ENCODE data around the gene KCNG1.

The KCNG1 gene

GRCh38 chr20:50995506-50995905 is 27.4 kb downstream of the KCNG1 start:
- Histone ChIP-seq H4K20me1 (ENCODE audit: insufficient read depth, low read length, poor library complexity, severe bottlenecking) (no peaks in the 10 kb centered on the region), H3K9ac (ENCODE audit: low read depth, low read length, poor library complexity, severe bottlenecking) (no peak overlapping the region), H3K4me1 (ENCODE audit: insufficient read depth, low read length, poor library complexity, severe bottlenecking) (no peaks in the 10 kb centered on the region), H3F3A (ENCODE audit: low read depth) (no peaks in the 10 kb centered on the region), H3K27me3 (ENCODE audit: insufficient read depth, low read length, poor library complexity, severe bottlenecking) (peaks cover 18% of the 10 kb centered on the region), H3K36me3 (ENCODE audit: insufficient read depth, low read length) (no peaks in the 10 kb centered on the region), H3K9me2 (replicated peaks; ENCODE audit: low read depth, low read length) (no peaks in the 10 kb centered on the region), H3K79me2 (ENCODE audit: insufficient read depth, low read length) (no peaks in the 10 kb centered on the region), H3K4me2 (ENCODE audit: low read depth, low read length, poor library complexity, severe bottlenecking) (no peak overlapping the region), H3K4me3 (ENCODE audit: low read length, poor library complexity, severe bottlenecking) (no peak overlapping the region), H2AFZ (ENCODE audit: low read length) (no peak overlapping the region), H3K9me3 (ENCODE audit: insufficient read depth, low read depth, low read length) (no peaks in the 10 kb centered on the region)
- TF ChIP-seq CTCF (conservative IDR thresholded peaks at IDR 0.05; ENCODE audit: low read length) (no peak), EZH2phosphoT487 (IDR thresholded peaks at IDR 0.05; ENCODE audit: borderline replicate concordance) (no peak)

DNA sequence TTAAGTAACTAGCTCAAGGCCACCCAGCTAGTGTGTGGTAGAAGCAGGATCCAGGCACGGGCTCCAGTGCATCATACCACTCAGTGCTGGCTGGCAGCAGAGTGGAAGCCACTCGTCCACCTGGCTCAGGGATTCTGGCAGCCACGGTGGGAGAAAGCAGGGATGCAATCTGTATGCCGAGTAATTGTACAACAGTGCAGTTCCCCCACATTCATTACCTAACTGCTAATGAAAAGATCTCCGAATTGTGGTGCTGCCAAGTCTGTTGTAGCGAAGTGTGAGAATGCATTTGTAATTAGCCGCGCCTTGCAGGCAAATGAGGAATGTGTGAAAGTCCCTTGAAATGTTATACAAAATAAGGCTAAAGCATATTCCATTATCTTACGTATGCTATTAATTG is 29.0 kb downstream of the KCNG1 start:
- no peaks in the 10 kb centered on the region for H3K79me2 ChIP-seq (ENCODE audit: insufficient read depth, low read length)
- no peaks in the 10 kb centered on the region for H3K4me1 ChIP-seq (ENCODE audit: insufficient read depth, low read length, poor library complexity, severe bottlenecking)
- peaks cover 10% of the 10 kb centered on the region for H3K27me3 ChIP-seq (ENCODE audit: insufficient read depth, low read length, poor library complexity, severe bottlenecking)
- TF ChIP-seq CTCF (conservative IDR thresholded peaks at IDR 0.05; ENCODE audit: low read length), result no peak
- TF ChIP-seq EZH2phosphoT487 (IDR thresholded peaks at IDR 0.05; ENCODE audit: borderline replicate concordance), result no peak
- no peaks in the 10 kb centered on the region for H3F3A ChIP-seq (ENCODE audit: low read depth)
- no peak overlapping the region for H2AFZ ChIP-seq (ENCODE audit: low read length)
- H3K9ac ChIP-seq (ENCODE audit: low read depth, low read length, poor library complexity, severe bottlenecking), result no peak overlapping the region
- no peaks in the 10 kb centered on the region for H3K36me3 ChIP-seq (ENCODE audit: insufficient read depth, low read length)
- H3K9me3 ChIP-seq (ENCODE audit: insufficient read depth, low read depth, low read length), result no peaks in the 10 kb centered on the region
- no peak overlapping the region for H3K4me3 ChIP-seq (ENCODE audit: low read length, poor library complexity, severe bottlenecking)
- H3K9me2 ChIP-seq (replicated peaks; ENCODE audit: low read depth, low read length), result no peaks in the 10 kb centered on the region
- H3K4me2 ChIP-seq (ENCODE audit: low read depth, low read length, poor library complexity, severe bottlenecking), result no peak overlapping the region
- H4K20me1 ChIP-seq (ENCODE audit: insufficient read depth, low read length, poor library complexity, severe bottlenecking), result no peaks in the 10 kb centered on the region

- Histone ChIP-seq H4K20me1 (ENCODE audit: insufficient read depth, low read length, poor library complexity, severe bottlenecking) (no peaks in the 10 kb centered on the region), H3K79me2 (ENCODE audit: insufficient read depth, low read length) (no peaks in the 10 kb centered on the region), H3K9ac (ENCODE audit: low read depth, low read length, poor library complexity, severe bottlenecking) (no peak overlapping the region), H3K36me3 (ENCODE audit: insufficient read depth, low read length) (no peaks in the 10 kb centered on the region), H3K4me2 (ENCODE audit: low read depth, low read length, poor library complexity, severe bottlenecking) (no peak overlapping the region), H3K4me1 (ENCODE audit: insufficient read depth, low read length, poor library complexity, severe bottlenecking) (no peaks in the 10 kb centered on the region), H3F3A (ENCODE audit: low read depth) (no peaks in the 10 kb centered on the region), H3K9me2 (replicated peaks; ENCODE audit: low read depth, low read length) (no peaks in the 10 kb centered on the region), H2AFZ (ENCODE audit: low read length) (no peak overlapping the region), H3K4me3 (ENCODE audit: low read length, poor library complexity, severe bottlenecking) (no peak overlapping the region), H3K9me3 (ENCODE audit: insufficient read depth, low read depth, low read length) (no peaks in the 10 kb centered on the region), H3K27me3 (ENCODE audit: insufficient read depth, low read length, poor library complexity, severe bottlenecking) (peaks cover 10% of the 10 kb centered on the region)
- TF ChIP-seq EZH2phosphoT487 (IDR thresholded peaks at IDR 0.05; ENCODE audit: borderline replicate concordance) (no peak), CTCF (conservative IDR thresholded peaks at IDR 0.05; ENCODE audit: low read length) (peak; percentile 90)
Measured at GRCh38 chr20:50992733-50993457, 30.0 kb downstream of the KCNG1 start.
